Measurements from ENCODE around the gene COBLL1. TPM values are rescaled to one million over a fixed set of nuclear protein-coding genes. Genes with fewer than 3 reads are reported as not detected.

Gene COBLL1
- total RNA-seq, 1 donor from 2014 or later = 13.3 TPM

DNA sequence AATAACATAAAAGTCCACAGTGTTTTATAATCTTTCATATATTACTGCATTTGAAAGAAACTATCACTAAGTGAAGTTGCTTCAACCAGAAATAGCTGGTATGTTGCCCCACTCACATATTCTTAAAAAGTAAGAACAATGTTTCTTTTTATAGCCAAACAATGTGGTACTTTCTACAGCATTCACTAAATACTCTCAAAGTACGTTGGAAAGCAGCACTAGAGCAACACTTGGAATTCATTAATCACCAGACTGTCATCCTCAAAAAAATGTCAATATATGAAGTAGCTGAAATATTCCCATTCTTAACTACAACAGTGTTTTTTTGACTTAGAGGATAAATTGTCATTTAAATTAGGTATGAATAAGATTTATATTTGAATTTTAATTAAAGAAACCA is 32.8 kb downstream of the COBLL1 start:
- Histone ChIP-seq H3K27ac (peak overlapping the region; percentile 37 to 61), H3K27me3 (no peaks in the 10 kb centered on the region), H3K9me3 (no peaks in the 10 kb centered on the region), H3K36me3 (no peaks in the 10 kb centered on the region), H3K4me3 (no peak overlapping the region), H3K4me1 (peaks cover 0 to 37% of the 10 kb centered on the region in 2 donors)
- TF ChIP-seq, protein P1, sequence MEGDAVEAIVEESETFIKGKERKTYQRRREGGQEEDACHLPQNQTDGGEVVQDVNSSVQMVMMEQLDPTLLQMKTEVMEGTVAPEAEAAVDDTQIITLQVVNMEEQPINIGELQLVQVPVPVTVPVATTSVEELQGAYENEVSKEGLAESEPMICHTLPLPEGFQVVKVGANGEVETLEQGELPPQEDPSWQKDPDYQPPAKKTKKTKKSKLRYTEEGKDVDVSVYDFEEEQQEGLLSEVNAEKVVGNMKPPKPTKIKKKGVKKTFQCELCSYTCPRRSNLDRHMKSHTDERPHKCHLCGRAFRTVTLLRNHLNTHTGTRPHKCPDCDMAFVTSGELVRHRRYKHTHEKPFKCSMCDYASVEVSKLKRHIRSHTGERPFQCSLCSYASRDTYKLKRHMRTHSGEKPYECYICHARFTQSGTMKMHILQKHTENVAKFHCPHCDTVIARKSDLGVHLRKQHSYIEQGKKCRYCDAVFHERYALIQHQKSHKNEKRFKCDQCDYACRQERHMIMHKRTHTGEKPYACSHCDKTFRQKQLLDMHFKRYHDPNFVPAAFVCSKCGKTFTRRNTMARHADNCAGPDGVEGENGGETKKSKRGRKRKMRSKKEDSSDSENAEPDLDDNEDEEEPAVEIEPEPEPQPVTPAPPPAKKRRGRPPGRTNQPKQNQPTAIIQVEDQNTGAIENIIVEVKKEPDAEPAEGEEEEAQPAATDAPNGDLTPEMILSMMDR (IDR thresholded peaks at IDR 0.05) = no peak
- DNase-seq (ENCODE audit: low spot score in 2 of 2) = no peak
- intact Hi-C loops (cut with DNase I) = loop anchor here (5.0 kb wide), 1 partner anchor 34 kb away; the partner anchor contains the start of gene COBLL1

DNA sequence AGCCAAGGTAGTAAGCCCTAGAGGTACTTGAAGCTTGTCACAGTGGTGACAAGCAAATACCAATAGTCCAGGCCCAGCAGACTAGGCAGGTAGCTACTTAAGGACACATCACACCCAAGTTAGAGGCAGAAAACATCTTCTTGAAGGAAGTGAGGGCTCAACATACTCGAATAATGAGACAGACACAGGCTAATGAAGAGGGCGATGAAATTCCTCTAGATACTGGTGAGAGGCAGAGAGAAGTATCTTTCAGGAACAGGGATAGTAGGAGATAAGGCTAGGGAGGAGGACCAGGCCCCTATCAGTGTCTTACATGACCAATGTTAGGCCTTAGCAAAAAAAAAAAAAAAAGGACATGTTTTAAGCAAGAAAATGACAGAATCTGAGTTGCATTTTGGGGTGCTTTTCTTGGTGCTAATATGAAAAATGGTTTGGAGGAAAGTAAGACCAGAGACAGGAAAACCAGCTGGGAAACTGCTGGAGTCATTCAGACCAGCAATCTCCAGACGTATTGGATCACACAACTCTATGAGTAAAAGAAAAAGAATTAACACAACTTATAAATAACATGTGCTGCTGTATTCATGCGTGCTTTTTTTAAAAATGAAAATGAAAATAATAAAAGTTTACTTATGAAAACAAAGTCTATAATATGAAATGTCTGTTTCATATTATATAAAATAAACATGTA is 37.7 kb downstream of the COBLL1 start:
- H3K27me3 ChIP-seq = no peaks in the 10 kb centered on the region
- TF ChIP-seq, protein P1 (IDR thresholded peaks at IDR 0.05) = no peak
- peaks cover 0 to 22% of the 10 kb centered on the region in 2 donors for H3K4me1 ChIP-seq
- DNase-seq (ENCODE audit: low spot score in 2 of 2) = no peak
- H3K4me3 ChIP-seq = peak overlapping the region in 1 of 2 donors; percentile 13
- intact Hi-C loops (cut with DNase I) = no loop called here
- H3K36me3 ChIP-seq = no peaks in the 10 kb centered on the region
- H3K27ac ChIP-seq = peak overlapping the region; percentile 70 to 75
- no peaks in the 10 kb centered on the region for H3K9me3 ChIP-seq

DNA sequence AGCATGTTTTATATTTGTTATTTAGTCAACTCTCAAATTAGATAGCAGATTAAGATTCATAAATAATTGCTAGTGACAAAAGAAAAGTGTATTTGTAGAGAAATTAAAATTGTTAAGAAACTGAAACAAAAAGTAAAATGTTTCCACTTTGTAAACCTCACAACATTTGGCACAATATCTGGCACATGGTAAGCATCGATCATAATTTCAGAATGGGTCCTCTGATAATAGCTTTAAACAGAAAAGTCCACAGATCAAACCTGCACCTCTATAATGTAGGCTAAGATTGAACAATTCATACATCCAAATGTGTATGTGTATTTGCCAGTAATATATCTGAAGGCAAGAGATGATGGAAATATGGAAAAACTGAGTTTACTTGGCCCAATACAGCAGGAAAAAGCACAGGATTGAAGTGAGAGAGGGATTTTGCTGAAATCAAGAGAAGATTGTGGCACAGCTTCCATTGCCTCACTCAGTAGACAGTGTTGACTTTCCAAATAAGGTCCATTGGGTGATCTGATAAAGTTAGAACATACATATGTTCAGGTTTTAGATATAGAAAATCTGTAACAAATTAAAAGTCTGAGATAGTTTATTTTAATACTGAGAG is 39.4 kb downstream of the COBLL1 start:
- Histone ChIP-seq H3K27ac (peak overlapping the region; percentile 21 to 38), H3K9me3 (no peaks in the 10 kb centered on the region), H3K36me3 (no peaks in the 10 kb centered on the region), H3K27me3 (no peaks in the 10 kb centered on the region), H3K4me1 (peaks cover 0 to 9% of the 10 kb centered on the region in 2 donors), H3K4me3 (peak overlapping the region in 1 of 2 donors; percentile 18)
- no peak for DNase-seq (ENCODE audit: low spot score in 2 of 2)
- intact Hi-C loops (cut with DNase I) = no loop called here
- TF ChIP-seq, protein P1 (IDR thresholded peaks at IDR 0.05) = no peak

DNA sequence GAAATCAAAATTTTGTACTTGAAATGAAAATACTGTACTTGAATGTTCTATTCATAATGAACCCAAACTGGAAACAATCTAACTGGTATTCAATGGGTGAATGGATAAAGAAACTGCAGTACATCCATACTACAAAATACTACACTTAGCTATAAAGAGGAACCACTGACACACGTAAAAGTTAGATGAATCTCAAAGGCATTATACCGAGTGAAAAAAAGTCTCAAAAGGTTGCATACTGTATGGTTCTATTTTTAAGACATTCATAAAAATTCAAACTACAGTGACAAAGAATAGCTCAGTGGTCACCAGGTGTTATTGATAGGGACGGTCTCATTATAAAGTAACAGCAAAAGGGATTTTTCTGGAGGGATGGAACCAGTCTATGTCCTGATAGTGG is 41.1 kb downstream of the COBLL1 start:
- Histone ChIP-seq H3K4me1 (peaks cover 0 to 9% of the 10 kb centered on the region in 2 donors), H3K27ac (no peak overlapping the region), H3K36me3 (no peaks in the 10 kb centered on the region), H3K9me3 (no peaks in the 10 kb centered on the region), H3K4me3 (no peak overlapping the region), H3K27me3 (no peaks in the 10 kb centered on the region)
- intact Hi-C loops (cut with DNase I) = no loop called here
- TF ChIP-seq, protein P1 (IDR thresholded peaks at IDR 0.05) = no peak
- DNase-seq (ENCODE audit: low spot score in 2 of 2) = no peak

DNA sequence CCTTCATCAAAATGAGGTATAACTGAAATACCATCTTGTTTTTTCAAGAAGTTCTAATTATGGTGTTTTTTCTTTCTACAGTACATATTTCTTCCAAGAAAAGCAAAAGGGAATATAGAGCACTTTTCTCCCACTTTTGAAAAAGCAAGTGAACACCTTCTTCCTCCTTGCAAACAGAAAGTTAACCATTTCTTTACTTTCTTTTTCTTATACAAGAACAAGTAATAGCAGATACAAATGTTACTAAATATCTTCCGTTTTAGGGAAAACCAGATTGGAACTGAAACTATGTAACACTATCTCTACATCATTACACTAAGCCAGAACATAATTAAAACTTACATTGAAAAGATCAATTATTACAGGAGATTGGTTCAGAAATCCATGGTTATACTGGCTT is 44.0 kb downstream of the COBLL1 start:
- no peaks in the 10 kb centered on the region for H3K9me3 ChIP-seq
- peaks cover 6 to 16% of the 10 kb centered on the region in 2 donors for H3K4me1 ChIP-seq
- H3K36me3 ChIP-seq = no peaks in the 10 kb centered on the region
- H3K27me3 ChIP-seq = no peaks in the 10 kb centered on the region
- TF ChIP-seq, protein P1 (IDR thresholded peaks at IDR 0.05) = no peak
- H3K27ac ChIP-seq = no peak overlapping the region
- intact Hi-C loops (cut with DNase I) = no loop called here
- H3K4me3 ChIP-seq = peak overlapping the region in 1 of 2 donors; percentile 6
- no peak for DNase-seq (ENCODE audit: low spot score in 2 of 2)
